CD4-positive, alpha-beta T cell treated with Interferon gamma for 1 hour (primary cell): ENCODE measurements around the gene AGPAT1.
"Not testable (repeated sequence)": the region's sequence is repeated elsewhere in the genome, so short reads cannot be mapped to it uniquely, and the experiment has no call there.

ENCODE experiments used
- DNase-seq: peaks from one replicate; pipeline ENCODE4 v3.0.0-alpha.2; 2020

AGPAT1 gene

DNA sequence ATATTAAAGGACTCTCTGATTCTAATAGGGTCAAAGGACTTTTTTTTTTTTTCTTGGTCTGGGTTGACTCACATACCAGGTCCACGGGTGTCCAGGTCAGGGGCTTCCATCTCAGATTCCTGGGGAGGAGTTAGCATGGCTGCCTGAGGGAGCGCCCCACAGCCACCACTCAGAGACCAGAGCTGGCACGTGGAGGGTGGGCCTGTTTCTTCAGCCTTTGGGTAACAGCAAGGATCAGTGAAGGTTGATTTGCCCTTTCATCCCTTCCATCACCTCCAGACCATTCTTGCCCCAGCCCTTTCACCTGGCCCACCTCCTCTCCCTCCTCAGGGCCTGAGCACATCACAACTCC, 22.4 kb upstream of the AGPAT1 start:
- DNase-seq: no peak

DNA sequence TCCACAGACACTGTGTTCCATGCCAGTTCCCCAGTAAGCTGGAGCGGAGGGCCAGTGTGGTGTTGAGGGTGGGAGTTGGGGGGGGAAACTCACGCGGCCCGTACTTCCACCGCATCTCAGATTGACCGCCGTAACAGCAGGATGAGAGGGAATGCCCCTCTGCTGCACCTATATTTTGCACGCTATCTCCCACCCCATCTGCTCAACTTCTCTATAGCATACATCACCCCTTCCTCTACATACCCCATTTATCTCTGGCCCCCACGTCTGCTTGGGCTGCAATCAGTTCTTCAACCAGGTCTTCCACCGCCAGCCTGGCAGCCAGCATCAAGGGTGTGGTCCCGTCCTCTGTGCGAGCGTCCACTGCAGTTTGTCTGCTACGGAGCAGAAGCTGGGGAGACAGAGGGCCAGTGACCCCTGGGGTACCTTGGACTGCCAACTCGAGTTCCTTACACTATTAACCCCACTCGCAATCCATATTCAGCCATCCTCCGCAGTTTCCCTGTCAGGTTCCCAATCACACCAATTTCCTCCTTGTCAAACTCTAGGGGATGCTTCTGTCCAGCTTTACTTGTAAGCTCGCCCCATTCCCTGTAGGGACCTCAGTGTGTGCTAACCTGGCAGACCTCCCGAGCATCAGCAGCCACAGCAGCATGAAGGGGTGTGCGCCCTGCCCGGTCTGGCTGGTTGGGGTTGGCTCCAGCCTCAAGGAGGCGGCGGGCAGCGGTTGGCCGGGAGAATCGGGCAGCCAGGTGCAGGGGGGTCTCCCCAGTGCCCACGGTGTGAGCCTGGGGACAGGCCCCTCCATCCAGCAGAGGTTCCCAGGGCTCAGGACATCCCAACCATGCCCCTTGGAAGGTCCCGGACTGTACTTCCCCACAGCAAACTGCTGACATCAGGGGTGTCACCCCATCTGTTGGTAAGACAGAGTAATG, 21.1 kb upstream of the AGPAT1 start:
- peak; percentile 51 for DNase-seq

DNA sequence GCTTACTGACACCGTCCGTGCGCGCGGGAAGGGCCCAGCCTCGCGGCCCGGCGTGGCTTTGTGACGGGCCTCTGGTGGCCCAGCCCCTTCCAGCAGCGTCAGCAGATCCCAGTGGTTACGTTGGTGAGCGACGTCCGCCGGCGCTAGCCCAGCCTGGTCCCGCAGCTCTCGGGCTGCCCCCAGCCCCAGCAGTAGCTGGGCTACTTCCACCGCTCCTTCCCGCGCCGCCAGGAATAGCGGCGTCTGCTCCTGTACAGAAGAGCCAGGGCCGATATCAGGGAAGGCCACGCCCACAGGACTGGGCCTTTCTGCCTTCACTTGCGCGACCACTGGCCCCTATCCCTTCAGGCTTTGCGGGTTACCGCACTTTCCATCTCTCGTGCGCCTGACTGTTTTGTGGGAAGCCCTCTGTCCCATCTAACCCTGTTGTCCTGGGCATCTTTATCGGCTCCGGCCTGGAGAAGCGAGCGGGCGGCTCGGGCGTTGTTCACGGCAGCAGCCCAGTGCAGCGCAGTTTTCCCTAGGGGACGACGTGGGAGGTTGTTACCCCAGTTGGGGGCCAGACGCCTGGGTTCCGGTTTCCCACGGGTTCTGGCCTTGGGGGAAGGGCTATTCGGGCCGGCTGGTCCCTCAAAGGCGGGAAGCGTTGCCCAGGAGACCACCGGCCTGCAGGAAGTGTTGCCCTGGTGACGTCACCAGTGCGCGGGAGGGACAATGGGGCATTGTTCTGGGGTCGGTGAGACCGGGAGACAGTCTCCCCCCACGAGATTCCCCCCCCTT, 20.2 kb upstream of the AGPAT1 start:
- peak; percentile 87 for DNase-seq

DNA sequence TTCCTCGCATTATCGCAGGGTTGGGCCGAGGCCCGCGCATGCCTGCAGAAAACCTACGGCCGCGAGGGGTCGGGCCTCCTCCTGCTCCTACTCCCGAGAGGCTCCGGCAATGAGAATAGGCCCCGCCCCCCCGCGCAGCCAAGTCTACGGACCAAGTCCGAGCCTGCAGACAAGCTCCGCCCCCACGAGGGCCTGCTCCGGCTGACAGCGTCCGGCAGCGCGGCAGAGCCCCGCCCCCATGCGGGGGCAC, 19.7 kb upstream of the AGPAT1 start:
- peak; percentile 100 for DNase-seq

DNA sequence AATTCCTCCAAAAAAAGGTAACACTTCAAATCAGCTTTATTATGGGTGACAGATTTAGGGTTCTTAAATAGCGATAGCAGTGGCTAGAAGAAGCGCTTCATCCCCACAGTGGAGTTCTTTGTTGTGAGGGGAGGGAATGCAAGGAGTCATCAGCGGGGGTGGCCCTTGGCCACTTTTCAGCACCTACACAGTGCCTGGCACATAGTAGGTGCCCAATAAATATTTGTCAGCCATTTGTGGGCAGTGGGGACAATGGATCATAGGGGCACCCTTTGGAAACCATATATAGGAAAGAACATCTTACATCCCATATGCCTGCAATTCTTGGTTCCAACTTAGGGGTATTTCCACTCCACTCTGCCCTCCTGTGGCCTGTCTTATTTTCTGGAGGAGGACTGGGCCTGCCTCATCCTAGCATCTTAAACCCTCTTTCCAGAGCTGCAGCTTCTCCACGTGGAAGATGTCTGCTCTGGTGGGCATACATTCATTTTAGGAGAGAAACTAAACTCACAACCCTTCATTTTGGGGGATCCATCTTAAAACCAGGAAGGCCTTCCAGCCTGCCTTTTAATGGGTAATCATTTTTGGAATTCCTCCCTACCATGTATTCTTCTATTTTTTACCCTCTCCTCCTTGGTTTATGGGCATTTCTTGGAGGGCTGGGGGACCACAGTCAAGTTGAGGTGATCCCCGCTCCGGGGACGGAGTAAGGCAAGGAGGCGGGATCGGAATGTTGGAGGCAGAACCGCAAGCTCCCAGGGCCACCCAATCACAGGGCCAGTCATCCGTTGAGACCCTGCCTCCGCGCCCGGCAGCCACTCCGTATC, 19.2 kb upstream of the AGPAT1 start:
- no peak for DNase-seq

DNA sequence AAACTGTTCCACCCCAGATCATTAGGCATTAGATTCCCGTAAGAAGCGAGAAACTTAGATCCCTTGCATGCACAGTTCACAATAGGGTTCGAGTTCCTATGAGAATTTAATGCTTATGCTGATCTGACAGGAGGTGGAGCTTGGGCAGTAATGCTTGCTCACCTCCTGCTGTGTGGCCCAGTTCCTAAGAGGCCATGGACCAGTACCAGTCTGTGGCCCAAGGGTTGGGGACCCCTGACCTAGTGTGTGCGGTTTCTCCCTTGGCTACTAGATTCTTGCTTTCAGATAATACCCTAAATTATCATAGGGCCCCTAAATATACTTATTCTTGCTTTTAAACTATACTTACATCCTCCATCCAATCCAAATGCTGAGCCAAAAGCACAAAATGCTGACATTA, 18.5 kb upstream of the AGPAT1 start:
- DNase-seq: no peak

DNA sequence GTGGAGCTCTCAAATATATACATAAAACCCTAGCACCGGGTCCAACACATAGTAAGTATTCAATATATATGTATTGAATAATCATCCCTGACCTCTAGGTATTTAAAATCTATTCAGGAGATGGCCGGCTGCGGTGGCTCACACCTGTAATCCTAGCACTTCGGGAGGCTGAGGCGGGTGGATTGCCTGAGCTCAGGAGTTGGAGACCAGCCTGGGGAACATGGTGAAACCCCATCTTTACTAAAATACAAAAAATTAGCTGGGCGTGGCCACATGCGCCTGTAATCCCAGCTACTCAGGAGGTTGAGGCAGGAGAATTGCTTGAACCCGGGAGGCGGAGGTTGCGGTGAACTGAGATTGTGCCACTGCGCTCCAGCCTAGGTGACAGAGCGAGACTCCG, 17.2 kb upstream of the AGPAT1 start:
- DNase-seq: not testable (repeated sequence)

DNA sequence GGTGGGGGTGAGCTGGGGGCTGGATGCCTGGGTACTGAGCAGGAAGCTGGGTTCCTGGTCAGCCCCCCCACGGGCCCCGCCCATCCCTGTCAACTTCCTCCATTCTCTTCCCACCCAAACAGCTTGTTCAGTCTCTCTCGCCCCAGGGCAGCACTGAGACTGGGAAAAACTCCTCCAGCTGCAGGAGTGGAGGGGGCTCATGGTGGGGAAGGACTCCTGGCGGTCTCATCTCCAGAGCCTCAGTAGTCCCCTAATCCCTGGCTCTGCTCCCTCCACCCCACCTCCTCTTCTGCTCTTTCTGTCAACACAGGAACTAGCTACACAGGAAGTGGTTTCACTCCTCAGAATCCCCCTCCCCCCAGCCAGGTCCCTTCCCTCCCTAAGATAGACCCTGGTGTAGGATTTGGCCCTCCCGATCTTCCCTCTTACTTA, 16.7 kb upstream of the AGPAT1 start, which contains the start of gene GPSM3:
GPSM3 (minus strand) TSS at position 36 of the 432 bp plus-strand sequence. CDS start 130 bp downstream, outside the sequence.
- DNase-seq: peak; percentile 55

DNA sequence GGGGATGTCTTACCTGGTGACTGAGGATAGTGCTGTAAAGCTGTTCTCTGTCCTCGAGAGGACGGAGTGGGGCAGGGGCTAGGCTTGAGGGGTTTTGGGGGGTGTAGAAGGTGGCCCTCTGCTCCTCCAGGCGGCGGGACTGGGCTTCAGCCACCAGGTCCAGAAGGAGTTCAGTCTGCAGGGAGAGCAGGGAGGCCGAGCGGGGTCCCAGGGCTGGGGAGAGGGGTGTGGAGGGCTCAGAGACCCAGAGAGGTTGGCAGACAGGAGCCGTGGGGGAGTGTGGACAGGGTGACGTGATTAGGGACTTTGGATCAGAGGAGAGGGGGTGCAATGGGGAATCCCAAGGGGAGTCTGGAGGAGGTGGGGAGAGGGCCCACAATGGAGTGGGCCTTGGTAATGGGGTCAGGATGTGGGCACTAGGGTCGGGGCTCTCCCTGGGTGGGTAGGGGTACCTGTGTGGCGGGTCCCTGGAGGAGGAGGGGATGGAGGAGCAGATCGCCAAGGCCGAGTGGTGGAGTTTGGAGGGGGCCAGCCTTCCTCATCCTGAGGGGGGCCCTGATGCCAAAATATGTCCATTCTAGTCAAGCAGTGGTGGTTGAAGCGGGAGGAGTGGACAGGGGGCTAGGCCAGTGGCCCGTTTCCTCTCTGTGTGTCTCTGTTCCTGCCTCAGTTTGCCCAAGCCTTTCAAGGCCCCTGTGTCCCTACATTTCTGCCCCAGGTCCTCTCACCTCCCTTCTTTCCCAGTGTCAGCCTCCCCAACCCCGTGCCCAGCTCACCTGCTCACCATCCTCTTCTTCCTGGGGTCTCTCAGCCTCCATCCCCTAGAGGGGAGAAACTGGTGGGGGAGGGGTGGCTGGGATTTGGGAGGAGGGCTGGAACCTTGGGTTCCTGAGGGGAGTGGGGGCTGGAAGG, 16.1 kb upstream of the AGPAT1 start:
- DNase-seq: peak; percentile 43

DNA sequence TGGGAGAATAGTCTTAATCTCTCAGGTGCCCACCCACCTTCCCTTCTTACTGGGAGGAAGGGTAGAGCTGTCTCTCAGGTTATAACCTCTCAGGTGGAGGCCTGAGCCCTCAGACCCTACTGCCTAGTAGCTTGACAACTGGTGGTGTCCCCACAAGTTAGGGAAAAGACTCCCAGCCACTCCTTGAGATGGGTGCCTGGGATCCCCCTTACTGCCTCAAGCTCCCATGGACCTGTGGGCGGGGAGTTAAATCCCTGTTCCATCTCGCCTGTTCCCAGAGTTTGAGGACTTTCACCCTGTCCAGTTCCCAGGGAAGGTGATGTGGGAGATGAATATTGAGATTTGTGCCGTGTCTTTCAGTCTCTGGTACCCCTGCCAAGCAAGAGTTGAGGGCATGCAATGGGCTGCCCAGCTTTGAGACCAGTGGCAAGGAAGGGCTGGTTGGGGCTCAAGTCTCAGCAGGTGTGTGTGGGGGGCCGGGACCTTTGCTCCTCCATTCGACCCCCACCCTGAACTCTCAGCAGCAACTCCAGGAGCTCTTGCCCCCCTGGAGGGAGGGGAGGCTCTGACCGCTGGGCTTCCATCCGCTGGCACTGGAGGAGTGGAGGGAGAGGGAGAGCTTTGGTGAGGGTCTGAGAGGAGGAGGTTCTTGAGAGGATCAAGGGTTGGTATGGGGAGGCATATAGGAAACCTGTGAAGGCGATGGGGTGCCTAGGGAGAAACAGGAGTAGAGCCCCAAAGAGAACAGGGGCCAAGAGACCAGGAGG, 15.2 kb upstream of the AGPAT1 start:
- DNase-seq: no peak

DNA sequence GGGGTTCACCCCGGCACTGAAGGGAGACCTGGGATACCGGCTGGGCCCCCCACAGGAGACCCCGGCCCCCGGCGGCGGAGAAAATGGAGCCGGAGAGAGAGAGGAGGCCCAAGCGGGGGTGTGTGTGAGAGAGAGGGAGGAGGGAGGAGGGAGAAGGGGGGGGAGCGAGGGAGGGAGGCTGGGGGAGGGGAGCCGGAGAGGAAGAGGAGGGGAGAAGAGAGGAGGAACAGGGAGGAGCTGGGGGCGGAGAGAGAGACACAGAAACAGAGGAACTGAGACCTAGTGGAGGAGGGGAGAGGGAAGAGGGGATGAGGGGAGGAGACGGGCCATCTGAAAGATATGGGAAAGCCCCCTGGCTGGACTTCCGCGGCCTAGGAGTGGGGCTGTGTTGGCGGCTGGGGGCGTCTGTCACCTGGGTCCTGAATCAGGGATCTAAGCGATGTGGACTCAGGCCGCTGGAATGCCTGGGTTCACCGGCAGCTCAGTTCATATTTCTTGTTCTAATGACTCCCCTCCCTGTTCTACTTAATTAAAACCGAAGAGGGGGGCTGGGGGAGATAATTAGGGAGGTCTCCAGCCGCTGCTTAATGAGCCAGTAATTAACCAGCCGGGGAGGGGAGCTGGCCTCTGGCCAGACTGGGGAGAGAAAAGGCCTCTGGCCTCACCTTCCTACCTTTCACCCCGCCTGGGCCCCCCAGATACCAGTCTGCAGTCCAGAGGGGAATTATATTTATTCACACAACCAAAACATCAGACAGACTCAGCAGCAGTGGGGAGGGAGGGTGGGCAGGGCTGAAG, 14.4 kb upstream of the AGPAT1 start, which contains the start of gene PBX2:
PBX2 (minus strand) TSS at position 149 of the 798 bp plus-strand sequence. CDS start 287 bp downstream, outside the sequence.
- DNase-seq: peak; percentile 93

DNA sequence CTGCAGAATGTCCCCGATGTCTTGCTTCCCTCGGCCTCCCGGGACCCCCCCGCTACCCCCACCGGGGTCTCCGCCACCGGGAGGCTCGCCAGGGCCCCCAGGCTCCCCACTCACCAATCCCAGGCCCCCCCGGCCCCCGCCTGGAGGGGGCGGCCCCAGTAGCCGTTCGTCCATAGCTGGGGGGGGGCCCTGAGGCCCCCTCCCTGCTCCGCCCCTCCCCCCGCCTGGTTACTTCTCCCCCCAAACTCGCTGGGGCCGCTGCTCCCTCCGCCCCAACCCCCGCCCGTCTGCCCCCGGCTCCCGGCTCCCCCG, 13.8 kb upstream of the AGPAT1 start:
- DNase-seq: no peak

DNA sequence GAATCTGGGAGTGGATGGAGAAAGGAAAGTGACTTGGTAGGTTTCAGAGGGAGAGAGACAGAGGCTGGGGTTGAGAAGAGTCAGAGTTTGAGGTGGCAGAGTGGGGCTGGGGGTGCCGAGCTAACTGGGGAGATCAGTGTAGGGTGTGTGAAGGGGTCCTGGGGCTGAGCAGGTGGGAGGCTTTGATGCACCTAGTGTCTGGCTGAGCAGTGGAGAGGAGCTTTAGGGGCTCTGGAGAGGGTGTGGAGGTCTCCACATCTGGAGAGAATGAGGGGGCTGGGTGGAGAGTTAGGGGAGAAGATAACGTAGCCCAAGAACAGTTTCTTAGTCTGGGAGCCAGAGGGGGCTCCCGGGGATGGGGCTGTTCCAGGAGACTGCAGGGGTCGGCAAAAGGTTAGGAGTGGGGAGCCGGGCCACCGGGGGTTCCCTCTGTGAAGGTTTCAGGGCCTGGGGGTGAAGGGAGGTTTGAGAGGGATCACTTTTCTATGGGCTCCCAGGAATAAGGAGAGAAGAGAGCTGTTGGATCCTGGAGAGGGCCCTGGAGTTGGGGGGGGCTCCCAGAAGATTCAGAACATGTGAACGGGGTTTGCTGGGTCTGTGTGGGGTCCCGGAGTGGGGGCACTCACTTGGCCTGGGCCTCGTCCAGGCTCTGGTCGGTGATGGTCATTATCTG, 13.3 kb upstream of the AGPAT1 start:
- DNase-seq: no peak

DNA sequence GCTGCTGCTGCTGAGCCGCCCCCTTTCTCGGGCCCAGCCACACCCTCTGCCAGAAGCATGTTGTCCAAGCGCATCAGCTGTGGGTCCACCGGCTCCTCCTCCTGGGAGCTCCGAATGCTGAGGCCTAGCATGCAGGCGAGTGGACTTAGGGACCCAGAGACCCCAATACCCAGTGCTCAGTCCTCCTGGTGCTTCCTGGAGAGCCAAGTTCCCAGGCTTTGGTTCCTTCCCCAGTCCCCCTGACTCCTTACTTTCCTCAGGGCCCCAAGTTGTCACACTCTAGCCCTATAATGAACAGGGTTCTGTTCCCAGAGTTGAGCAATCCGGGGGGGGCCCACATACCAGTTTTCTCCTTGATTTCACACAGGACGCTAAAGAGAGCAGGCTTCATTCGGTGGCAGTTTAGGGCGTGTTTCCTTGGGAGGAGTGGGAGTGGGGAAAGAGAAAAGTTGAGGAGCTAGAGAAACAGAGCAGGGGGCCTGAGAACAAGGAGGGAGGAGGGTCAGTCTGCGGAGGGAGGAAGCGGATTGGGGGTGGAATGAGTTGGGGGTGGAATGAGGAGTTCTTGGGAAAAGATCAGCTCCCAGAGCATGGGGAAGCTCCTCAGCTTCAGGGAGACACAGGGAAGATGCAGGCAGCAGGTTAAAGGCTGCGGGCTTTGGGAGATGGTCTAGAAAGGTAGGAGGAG, 12.6 kb upstream of the AGPAT1 start:
- DNase-seq: no peak

DNA sequence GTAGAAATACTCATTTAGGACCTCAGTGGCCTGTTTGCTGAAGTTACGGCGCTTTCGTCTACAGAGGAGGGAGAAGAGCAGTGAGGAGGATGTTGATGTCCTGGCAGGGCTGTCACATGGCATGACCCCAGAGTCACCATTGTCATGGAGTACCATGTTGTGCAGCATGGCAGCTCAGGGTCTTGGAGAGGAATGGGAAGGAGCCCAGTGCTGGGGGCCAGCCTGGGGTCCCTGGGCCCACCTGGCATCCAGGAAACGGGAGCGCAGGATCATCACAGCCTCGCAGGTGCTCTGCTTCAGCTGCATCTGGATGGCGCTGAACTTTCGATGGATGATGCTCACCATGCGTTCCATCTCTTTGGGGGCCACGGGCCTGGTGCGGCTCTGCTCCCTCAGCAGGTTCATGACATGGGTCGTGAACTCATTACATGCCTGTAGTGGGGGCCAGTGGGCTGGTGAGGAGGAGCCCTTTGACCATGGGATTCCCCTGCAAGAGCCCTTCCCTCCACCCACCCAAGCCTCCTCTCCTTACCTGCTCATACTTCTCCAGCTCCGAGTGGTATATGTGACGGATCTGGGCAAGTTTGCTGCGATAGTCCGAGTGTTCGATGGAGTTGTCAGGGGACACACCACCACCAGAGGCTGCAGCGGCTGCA, 12.0 kb upstream of the AGPAT1 start:
- DNase-seq: not testable (repeated sequence)

DNA sequence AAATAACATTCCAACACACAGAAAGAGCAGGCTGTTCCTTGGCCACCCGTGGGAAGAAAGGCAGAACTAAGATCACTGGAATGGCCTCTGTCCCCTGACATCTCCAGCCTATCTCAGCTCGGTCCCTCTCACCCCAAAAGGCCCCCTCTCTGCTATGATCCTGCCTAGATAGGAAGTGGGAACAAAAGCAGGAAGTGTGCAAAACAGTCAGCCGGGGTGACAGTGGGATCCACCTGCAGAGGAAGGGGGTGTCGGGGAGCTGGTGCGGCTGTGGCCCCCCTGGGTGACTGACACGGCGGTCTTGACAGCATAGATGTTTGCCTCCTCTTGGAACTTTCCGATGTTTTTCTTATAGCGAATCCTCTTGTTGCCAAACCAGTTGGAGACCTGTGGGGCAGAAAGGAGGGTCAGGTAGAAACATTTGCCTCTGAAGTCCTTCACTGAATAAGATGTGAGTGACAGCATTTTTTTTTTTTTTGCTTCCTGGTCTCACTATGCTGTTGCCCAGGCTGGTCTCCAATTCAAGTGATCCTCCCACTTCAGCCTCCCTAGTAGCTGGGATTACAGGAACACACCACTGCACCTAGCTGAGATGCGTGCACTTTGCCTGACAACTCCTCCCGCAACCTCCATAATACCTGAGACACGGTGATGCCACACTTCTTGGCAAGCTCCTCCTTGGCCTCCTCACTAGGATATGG, 11.3 kb upstream of the AGPAT1 start:
- DNase-seq: no peak

DNA sequence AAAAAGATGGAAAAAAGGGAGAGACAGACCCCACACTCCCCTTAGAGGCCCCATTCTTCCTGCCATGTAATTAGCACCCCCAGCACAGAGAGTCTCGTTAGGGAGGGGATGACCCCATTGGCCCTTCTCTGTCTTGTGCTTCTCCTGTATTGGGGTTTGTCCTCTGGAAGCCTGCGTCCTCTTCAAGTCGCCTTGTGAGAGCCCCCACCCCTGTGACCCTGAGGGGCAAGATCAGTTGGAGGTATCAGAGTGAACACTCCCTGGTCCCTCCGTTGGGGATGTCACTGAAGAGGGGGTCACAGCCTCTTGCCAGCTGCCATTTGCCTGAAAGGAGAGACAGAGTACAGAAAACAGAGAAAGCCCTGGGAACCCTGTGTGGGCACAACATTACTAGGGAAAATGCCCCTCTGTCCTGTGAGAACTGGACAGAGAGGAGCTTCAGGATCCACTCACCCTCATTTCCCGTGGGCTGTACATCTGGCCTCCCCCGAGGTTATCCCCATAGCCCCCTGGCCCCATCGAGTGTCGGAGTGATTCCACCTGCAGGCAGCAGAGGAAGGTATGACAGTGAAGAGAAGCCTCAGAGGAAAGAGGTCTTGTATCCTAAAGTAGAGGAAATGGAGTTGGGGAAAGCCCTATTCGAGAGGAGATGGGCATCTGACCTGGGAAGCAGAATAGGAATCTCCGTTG, 10.4 kb upstream of the AGPAT1 start:
- DNase-seq: not testable (repeated sequence)
